Lower lobe of right lung (tissue), 2 donors: ENCODE data around the gene MZT2A. TPM values are rescaled to one million over a fixed set of nuclear protein-coding genes. Genes with fewer than 3 reads are reported as not detected.
"Not testable (repeated sequence)": the region's sequence is repeated elsewhere in the genome, so short reads cannot be mapped to it uniquely, and the experiment has no call there.

Source experiments
- ATAC-seq, 2 donors: fragments of 200-7000 bp; cut with Tn5 transposase; one replicate each; pipeline ENCODE4 v1.9.1; 2020 to 2022; ENCODE audit warnings: mild to moderate bottlenecking in 2 of 2, moderate library complexity in 2 of 2
- DNase-seq: peaks from one replicate; pipeline ENCODE4 v3.0.0-alpha.2; 2020
- H3K27ac ChIP-seq: fragments of 200-600 bp; one replicate; pipeline ENCODE4 v1.8.0; 2022
- H3K27me3 ChIP-seq: fragments of 200-600 bp; one replicate; pipeline ENCODE4 v1.8.0; 2022; ENCODE audit warnings: low read depth
- H3K36me3 ChIP-seq: fragments of 200-600 bp; one replicate; pipeline ENCODE4 v1.8.0; 2022; ENCODE audit warnings: mild to moderate bottlenecking
- H3K4me1 ChIP-seq: fragments of 200-600 bp; one replicate; pipeline ENCODE4 v1.8.0; 2022
- H3K4me3 ChIP-seq: fragments of 200-600 bp; one replicate; pipeline ENCODE4 v1.8.0; 2022; ENCODE audit warnings: mild to moderate bottlenecking
- H3K9me3 ChIP-seq: fragments of 200-600 bp; one replicate; pipeline ENCODE4 v1.8.0; 2022
- intact Hi-C: fragments of 100-400 bp; cut with DNase I; formaldehyde crosslinking; loops from one replicate; pipeline ENCODE4 v1.11.0; 2022
- microRNA-seq: library from miRNA; unstranded; fragments of <30 nt; microRNA quantifications from one replicate; pipeline ENCODE4 v1.2.0, GENCODE V29; 2020; ENCODE audit warnings: borderline number of aligned reads
- total RNA-seq: library from RNA; stranded (reverse); fragmentation: NEBNext Ultra II Directional; extraction: Animal tissue kit (Norgen Biotek cat#: 25700); gene quantifications from one replicate; pipeline ENCODE4 v1.2.1, GENCODE V29; 2021
- TF ChIP-seq, protein P1 (sequence below): fragments of 200-600 bp; IDR thresholded peaks from one replicate; pipeline ENCODE4 v1.8.0; 2022; ENCODE audit warnings: antibody characterized with exemption, mild to moderate bottlenecking
- donor health status: DM: no; HTN: yes; CAD: no; lungs with severe emphysema.

Gene MZT2A
- total RNA-seq, 1 donor from 2014 or later = 49.9 TPM

DNA sequence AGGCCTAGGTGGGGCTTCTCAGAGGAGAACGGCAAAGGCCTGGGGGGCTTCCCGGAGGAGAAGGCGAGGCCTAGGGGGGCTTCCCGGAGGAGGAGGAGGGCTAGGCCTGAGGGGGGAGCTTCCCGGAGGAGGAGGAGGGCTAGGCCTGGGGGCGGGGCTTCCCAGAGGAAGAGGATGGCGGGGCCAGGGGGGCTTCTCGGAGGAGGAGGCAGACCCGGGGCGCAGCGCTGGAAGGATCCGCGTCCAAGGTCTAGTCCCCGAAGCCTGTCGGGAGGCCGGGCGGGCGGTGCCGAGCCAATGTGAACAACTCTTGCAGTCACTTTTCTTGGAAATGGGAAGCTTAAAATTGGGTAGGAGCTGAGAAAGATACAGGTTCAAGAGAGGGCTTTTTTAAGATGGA lies 46.3 kb downstream of the MZT2A start:
- ATAC-seq (no peak), DNase-seq (no peak)
- Histone ChIP-seq H3K9me3 (no peaks in the 10 kb centered on the region), H3K27me3 (no peaks in the 10 kb centered on the region), H3K4me3 (no peak overlapping the region), H3K27ac (no peak overlapping the region), H3K36me3 (no peaks in the 10 kb centered on the region), H3K4me1 (no peaks in the 10 kb centered on the region)
- TF ChIP-seq, protein P1, sequence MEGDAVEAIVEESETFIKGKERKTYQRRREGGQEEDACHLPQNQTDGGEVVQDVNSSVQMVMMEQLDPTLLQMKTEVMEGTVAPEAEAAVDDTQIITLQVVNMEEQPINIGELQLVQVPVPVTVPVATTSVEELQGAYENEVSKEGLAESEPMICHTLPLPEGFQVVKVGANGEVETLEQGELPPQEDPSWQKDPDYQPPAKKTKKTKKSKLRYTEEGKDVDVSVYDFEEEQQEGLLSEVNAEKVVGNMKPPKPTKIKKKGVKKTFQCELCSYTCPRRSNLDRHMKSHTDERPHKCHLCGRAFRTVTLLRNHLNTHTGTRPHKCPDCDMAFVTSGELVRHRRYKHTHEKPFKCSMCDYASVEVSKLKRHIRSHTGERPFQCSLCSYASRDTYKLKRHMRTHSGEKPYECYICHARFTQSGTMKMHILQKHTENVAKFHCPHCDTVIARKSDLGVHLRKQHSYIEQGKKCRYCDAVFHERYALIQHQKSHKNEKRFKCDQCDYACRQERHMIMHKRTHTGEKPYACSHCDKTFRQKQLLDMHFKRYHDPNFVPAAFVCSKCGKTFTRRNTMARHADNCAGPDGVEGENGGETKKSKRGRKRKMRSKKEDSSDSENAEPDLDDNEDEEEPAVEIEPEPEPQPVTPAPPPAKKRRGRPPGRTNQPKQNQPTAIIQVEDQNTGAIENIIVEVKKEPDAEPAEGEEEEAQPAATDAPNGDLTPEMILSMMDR = no peak
- intact Hi-C loops = no loop called here

DNA sequence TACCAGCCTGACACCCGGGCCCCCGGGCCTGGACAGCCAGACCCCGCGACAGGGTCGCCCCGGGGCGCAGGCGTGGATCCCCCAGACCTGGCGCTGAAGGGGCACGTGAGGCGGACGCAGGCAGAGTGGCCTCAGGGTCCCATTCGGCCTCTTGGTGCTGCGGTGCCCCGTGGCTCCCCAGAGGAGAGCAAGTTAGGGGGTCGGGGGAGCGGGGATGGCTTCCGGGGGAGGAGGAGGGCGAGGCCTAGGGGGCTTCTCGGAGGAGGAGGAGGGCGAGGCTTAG lies 46.7 kb downstream of the MZT2A start:
- H3K27ac ChIP-seq, DNase-seq, H3K27me3 ChIP-seq, ATAC-seq, H3K4me1 ChIP-seq, H3K9me3 ChIP-seq, H3K4me3 ChIP-seq, H3K36me3 ChIP-seq, intact Hi-C loops: not testable (repeated sequence)

DNA sequence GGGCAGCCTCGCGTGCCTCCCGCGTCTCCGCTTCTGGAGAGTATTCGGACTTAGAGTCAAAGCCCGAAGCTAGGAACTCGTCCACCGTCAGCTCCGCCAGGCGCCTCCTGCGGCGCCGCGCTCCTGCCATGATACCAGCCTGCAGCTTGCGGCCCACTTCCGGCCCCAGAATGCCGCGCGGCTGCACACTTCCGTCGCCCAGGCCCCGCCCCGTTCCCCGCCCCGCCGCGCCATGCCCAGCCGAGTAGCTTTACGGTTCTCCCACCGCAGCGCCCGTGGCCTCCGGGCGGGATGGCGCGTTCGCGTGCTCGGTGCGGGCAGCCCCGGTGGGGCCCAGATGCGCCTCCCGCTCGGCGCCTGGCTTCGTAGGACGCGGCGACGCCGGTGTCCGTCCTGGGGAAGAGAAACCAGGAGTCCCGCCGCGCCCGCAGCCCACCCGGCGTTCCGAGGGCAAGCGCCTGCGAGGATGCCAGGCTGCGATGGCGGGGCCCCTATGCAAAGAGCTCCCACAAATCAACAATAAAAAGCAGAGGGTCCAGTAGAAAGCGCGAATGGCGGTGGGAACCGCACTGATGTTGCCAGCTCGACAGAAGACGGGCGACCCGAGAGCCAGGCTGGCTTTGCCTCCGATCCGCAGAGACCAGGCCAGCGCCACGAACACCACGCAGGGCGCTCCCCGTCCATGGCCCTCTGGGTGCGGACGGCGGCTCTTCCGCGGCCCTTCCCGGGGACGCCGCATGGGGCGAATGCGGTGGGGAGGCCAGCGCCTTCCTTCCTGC lies 47.3 kb downstream of the MZT2A start:
- H3K36me3 ChIP-seq, DNase-seq, H3K27me3 ChIP-seq, H3K9me3 ChIP-seq, H3K4me3 ChIP-seq, H3K4me1 ChIP-seq, intact Hi-C loops, H3K27ac ChIP-seq, ATAC-seq: not testable (repeated sequence)

DNA sequence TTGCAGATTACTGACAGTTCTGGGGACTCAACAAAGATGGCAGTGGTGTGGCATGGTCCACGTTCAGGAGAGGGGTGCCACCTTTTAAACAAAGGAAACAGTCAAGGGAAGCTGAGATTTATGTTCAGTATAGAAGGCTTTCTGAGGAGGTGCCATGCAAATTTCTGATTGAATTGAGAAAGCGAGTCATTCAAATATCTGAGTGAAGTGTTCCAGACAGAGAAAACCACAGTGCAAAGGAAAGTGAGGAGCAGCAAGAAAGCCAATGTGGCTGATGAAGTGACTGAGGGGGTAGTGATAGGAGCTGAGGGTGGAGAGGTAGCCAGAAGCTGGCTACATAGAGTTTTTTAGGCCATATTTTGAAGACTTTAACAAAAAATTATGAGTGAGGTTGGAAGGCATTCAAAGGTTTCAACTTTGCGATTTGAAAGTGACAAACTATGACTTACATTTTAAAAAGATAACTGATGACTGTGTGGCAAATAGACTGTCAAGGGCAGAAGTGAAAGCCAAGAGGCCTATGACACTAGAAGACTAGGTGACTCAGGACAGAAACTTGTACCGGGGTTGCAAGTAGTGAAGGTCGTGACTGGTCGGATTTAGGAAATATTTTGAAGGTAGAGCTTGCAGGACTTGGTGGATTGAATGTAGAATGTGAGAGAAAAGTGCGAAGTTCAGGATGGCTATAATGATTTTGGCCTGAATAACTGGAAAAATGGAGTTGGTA lies 51.3 kb downstream of the MZT2A start:
- DNase-seq, intact Hi-C loops, H3K4me3 ChIP-seq, ATAC-seq, H3K27ac ChIP-seq, H3K4me1 ChIP-seq, H3K27me3 ChIP-seq, H3K36me3 ChIP-seq, H3K9me3 ChIP-seq: not testable (repeated sequence)

Small RNAs within 50 kb of the gene (microRNA-seq; reads per million reads assigned to microRNA genes)
- not detected for gene MIR4784

Other genes with a start within 250 kb of the MZT2A start
- not detected for gene RAB6D, start 128.2 kb downstream of the MZT2A start, total RNA-seq
- not detected for gene TUBA3D, start 16.3 kb downstream of the MZT2A start, total RNA-seq
- 4.9 TPM for gene CCDC74A, start 35.5 kb upstream of the MZT2A start, total RNA-seq